IPS-15b (cell line): ENCODE results near the gene RPUSD1.
"Not testable (repeated sequence)": the region's sequence is repeated elsewhere in the genome, so short reads cannot be mapped to it uniquely, and the experiment has no call there.

Experiments used
- H3K27me3 ChIP-seq: one replicate; pipeline ENCODE4 v1.6.1; 2013; ENCODE audit warnings: low read length; ENCODE audit not compliant: control insufficient read depth, insufficient read depth
- H3K36me3 ChIP-seq: one replicate; pipeline ENCODE4 v1.6.1; 2013; ENCODE audit warnings: low read length; ENCODE audit not compliant: control insufficient read depth, insufficient read depth
- H3K4me1 ChIP-seq: one replicate; pipeline ENCODE4 v1.6.1; 2013; ENCODE audit warnings: mild to moderate bottlenecking, low read length; ENCODE audit not compliant: control insufficient read depth, insufficient read depth
- H3K4me3 ChIP-seq: one replicate; pipeline ENCODE4 v1.5.1; 2013; ENCODE audit warnings: low read depth, low read length
- H3K9ac ChIP-seq: one replicate; pipeline ENCODE4 v1.6.1; 2013; ENCODE audit warnings: low read depth, mild to moderate bottlenecking, low read length
- H3K9me3 ChIP-seq: one replicate; pipeline ENCODE4 v1.6.1; 2013; ENCODE audit warnings: mild to moderate bottlenecking, low read length; ENCODE audit not compliant: control insufficient read depth, insufficient read depth

RPUSD1 gene

DNA sequence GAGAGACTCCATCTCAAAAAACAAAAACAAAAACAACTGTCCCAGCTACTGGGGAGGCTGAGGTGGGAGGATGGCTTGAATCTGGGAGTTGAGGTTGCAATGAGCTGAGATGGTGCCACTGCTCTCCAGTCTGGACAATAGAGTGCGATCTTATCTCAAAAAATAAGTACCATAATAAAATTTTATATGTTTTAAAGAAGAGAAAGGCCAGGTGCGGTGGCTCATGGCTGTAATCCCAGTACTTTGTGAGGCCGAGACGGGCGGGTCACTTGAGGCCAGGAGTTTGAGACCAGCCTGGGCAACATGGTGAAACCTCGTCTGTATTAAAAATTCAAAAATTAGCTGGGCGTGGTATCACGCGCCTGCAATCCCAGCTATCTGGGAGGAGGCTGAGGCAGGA is 11.4 kb downstream of the RPUSD1 start:
- Histone ChIP-seq H3K36me3 (no peaks in the 10 kb centered on the region), H3K9ac (no peak overlapping the region), H3K4me1 (no peaks in the 10 kb centered on the region), H3K27me3 (peaks cover 2% of the 10 kb centered on the region), H3K9me3 (no peaks in the 10 kb centered on the region), H3K4me3 (no peak overlapping the region)

DNA sequence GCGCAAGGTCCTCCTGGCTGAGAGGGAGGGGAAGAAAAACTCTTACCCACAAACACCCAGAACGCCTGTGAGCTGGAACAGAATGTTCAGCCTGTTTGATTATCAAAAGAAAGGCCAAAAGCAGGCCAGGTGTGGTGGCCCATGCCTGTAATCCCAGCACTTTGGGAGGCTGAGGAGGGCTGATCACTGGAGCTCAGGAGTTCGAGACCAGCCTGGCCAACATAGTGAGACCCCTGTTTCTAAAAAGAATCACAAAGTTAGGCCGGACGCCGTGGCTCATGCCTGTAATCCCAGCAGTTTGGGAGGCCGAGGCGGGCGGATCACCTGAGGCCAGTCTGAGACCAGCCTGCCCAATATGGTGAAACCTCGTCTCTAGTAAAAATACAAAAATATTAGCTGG is 11.9 kb downstream of the RPUSD1 start:
- not testable (repeated sequence) for H3K9ac ChIP-seq, H3K4me1 ChIP-seq, H3K27me3 ChIP-seq, H3K9me3 ChIP-seq, H3K4me3 ChIP-seq, H3K36me3 ChIP-seq

DNA sequence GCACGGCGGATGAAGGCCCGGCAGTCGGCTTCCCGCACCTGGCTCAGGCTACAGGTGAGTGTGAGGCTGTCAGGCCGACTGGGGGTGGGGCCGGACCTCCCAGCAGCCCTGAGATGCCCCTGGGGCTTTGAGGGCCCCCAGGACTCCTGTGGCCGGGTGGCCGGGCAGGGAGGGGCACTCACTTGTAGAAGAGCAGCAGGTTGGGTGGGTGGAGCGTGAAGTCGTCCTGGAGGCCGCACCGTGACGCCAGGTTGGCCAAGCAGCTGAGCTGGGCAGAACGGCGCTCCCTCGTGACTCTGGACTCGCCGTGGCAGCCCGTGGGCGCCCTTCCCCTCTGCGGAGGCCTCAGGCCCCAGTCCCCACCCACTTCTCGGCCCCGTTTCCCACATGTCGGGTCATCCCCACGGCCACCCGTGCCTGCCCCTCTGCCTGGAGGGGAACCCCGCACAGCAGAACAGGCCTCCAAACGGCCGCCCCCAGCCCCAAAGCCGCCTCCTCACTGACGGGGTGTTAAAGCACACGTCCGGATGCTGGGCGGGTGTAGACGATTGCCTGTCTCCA is 12.9 kb downstream of the RPUSD1 start:
- Histone ChIP-seq H3K4me1 (no peaks in the 10 kb centered on the region), H3K9ac (no peak overlapping the region), H3K4me3 (no peak overlapping the region), H3K27me3 (peaks cover 2% of the 10 kb centered on the region), H3K36me3 (no peaks in the 10 kb centered on the region), H3K9me3 (no peaks in the 10 kb centered on the region)

DNA sequence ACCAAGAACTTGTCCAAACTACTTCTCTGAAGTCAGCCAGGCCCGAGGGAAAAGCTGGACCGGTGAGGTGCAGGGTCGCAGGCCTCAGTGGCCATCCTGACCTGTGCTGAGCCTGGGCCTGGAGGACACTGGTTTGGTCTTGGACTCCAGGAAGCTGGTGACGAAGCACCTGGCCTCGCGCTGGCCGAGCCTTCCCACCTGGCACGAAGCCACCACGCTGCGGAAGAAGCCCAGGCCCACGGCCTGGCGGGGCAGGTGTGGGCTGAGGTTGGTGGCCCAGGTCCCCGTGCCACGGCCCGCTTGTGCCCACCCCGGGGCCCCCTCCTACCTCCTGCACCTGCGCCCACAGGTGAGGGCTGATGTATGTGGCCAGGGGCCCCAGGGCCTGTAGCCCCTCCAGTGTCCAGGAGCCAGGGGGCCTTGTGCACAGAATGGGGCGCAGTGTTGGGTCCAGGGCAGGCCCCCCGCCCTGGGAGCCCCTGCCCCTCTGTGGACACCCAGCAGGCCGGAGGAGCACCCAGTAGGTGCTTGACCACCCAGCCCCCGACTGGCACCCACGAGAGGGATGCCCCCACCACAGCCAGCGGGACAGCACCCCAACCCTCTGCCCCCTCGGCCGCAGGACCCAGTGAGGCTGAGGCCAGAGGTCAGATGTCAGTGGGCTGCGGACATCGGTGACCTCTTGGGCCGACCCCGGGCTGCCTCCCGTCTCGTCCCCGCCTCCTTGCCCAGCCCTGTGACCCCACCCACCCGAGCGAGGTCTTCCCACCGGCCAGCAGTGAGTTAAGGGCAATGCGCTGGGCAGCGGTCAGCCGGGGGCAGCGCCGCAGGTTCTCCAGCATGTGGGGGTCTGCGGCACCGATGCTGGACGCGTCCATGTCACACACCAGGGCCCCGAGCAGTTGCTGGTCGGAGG is 13.8 kb downstream of the RPUSD1 start:
- peaks cover 2% of the 10 kb centered on the region for H3K27me3 ChIP-seq
- no peak overlapping the region for H3K9ac ChIP-seq
- H3K4me1 ChIP-seq: no peaks in the 10 kb centered on the region
- H3K36me3 ChIP-seq: no peaks in the 10 kb centered on the region
- no peaks in the 10 kb centered on the region for H3K9me3 ChIP-seq
- H3K4me3 ChIP-seq: no peak overlapping the region

DNA sequence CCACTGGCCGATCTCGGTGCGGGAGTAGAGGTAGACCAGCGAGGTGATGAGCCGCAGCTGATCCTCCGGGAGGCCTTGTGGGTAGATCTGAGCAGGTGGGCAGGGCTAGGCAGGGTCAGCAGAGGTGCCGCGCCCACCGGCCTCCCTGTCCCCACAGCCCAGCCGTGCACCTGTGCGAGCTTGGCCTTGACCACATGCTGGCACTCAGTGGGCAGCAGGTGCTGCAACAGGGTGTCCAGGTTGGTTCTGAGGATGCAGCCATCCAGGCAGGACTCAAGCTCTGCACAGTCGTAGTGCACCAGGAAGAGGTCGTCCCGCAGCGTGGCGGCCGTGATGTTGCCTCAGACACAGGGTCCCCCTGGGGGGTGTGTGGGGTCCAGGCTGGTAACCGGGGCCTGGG is 15.2 kb downstream of the RPUSD1 start:
- Histone ChIP-seq H3K4me1 (no peaks in the 10 kb centered on the region), H3K9me3 (no peaks in the 10 kb centered on the region), H3K9ac (no peak overlapping the region), H3K27me3 (no peaks in the 10 kb centered on the region), H3K4me3 (no peak overlapping the region), H3K36me3 (no peaks in the 10 kb centered on the region)

DNA sequence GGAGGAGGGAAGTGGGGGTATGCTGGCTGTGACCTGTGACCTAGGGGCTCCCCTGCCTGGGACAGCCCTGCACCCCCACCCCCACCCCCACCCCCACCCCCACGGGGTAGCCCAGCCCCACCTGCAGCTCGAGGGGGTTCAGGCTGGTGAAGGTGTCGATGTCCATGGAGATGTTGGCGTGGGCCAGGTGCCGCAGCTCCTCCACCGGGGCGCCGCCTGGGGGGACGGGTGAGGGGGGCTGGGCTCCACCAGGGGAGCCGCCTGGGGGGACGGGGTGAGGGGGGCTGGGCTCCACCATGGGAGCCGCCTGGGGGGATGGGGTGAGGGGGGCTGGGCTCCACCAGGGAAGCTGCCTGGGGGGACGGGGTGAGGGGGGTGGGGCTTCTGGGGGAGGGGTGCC is 17.8 kb downstream of the RPUSD1 start:
- H3K4me1 ChIP-seq: no peaks in the 10 kb centered on the region
- H3K36me3 ChIP-seq: no peaks in the 10 kb centered on the region
- H3K27me3 ChIP-seq: no peaks in the 10 kb centered on the region
- no peak overlapping the region for H3K4me3 ChIP-seq
- no peak overlapping the region for H3K9ac ChIP-seq
- H3K9me3 ChIP-seq: no peaks in the 10 kb centered on the region

DNA sequence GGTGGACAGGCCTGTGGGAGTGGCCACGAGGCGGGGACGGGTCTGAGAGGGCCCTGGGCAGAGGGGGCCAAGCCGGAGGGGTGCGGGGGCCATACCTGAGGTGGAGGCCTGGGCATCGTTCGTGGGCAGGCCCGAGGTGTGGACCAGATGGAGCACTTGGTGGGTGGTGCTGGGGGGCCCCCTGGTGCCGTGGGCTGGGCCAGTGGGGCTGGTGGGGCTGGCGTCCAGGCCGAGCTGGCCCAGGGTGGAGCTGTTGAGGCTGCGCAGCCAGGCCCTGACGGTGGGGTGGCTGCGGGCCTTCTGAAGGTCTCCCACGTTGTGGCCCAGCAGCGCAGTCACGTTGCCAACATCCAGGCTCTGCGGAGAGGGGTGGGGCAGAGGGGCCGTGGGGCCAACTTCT is 18.2 kb downstream of the RPUSD1 start:
- Histone ChIP-seq H3K36me3 (no peaks in the 10 kb centered on the region), H3K9me3 (no peaks in the 10 kb centered on the region), H3K4me3 (no peak overlapping the region), H3K27me3 (no peaks in the 10 kb centered on the region), H3K4me1 (no peaks in the 10 kb centered on the region), H3K9ac (no peak overlapping the region)

DNA sequence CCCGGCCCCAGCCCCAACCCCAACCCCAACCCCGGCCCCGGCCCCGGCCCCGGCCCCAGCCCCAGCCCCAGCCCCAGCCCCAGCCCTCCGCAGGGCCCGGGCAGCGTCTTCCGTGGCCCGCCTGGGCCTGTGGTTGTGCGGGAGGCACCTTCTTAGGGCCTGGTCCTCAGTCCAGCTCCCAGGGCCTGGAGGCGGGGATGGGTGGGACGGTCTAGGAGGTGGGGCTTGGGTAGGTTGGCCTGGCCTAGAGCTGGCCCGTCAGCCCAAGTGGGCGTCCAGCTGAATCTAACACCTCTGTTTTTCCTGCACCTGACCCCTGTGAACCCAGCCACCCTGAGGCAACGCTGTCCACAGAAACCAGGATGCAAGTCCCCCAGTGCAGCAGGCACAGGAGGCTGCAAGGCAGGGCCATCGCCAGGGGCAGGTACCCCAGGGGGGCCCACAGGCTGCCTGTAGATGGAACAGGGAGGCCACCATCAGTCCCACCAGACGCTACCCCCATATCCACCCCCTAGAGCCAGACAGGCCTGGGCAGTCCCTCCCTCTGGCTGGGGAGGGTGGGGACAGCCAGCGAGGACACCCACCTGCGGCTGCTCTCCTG is 18.9 kb downstream of the RPUSD1 start:
- no peaks in the 10 kb centered on the region for H3K4me1 ChIP-seq

DNA sequence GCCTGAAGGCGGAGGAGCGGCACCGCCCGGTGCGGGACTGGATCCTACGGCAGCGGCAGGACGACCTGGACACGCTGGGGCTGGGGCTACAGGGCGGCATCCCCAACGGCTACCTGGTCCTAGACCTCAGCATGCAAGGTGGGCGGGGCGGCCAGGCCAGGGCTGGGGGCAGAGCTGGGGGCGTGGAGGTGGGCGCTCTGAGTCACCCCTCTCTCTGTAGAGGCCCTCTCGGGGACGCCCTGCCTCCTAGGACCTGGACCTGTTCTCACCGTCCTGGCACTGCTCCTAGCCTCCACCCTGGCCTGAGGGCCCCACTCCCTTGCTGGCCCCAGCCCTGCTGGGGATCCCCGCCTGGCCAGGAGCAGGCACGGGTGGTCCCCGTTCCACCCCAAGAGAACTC is 19.8 kb downstream of the RPUSD1 start:
- Histone ChIP-seq H3K9me3 (no peaks in the 10 kb centered on the region), H3K9ac (no peak overlapping the region), H3K27me3 (no peaks in the 10 kb centered on the region), H3K4me1 (no peaks in the 10 kb centered on the region), H3K4me3 (no peak overlapping the region), H3K36me3 (no peaks in the 10 kb centered on the region)

More for the DNA sequence above, 18.9 kb downstream of the RPUSD1 start:
- Histone ChIP-seq H3K9ac (no peak overlapping the region), H3K4me3 (no peak overlapping the region), H3K9me3 (no peaks in the 10 kb centered on the region), H3K27me3 (no peaks in the 10 kb centered on the region), H3K36me3 (no peaks in the 10 kb centered on the region)

DNA sequence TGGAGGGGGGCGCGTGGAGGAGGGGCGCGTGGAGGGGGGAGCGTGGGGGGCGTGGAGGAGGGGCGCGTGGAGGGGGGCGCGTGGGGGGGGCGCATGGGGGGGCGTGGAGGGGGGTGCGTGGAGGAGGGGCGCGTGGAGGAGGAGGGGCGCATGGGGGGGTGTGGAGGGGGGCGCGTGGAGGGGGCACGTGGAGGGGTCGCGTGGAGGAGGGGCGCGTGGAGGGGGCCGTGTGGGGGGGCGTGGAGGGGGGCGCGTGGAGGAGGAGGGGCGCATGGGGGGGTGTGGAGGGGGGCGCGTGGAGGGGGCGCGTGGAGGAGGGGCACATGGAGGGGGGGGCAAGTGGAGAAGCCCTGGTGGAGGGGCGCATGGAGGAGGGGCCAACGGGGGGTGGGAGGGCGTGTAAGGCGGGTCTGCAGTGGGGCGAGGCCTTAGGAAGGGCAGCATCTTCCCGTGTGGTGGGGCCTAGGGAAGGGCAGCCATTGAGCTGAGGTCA is 20.4 kb downstream of the RPUSD1 start:
- H3K4me1 ChIP-seq: no peaks in the 10 kb centered on the region
- H3K9me3 ChIP-seq: no peaks in the 10 kb centered on the region
- no peak overlapping the region for H3K9ac ChIP-seq
- no peak overlapping the region for H3K4me3 ChIP-seq
- H3K27me3 ChIP-seq: no peaks in the 10 kb centered on the region
- no peaks in the 10 kb centered on the region for H3K36me3 ChIP-seq

DNA sequence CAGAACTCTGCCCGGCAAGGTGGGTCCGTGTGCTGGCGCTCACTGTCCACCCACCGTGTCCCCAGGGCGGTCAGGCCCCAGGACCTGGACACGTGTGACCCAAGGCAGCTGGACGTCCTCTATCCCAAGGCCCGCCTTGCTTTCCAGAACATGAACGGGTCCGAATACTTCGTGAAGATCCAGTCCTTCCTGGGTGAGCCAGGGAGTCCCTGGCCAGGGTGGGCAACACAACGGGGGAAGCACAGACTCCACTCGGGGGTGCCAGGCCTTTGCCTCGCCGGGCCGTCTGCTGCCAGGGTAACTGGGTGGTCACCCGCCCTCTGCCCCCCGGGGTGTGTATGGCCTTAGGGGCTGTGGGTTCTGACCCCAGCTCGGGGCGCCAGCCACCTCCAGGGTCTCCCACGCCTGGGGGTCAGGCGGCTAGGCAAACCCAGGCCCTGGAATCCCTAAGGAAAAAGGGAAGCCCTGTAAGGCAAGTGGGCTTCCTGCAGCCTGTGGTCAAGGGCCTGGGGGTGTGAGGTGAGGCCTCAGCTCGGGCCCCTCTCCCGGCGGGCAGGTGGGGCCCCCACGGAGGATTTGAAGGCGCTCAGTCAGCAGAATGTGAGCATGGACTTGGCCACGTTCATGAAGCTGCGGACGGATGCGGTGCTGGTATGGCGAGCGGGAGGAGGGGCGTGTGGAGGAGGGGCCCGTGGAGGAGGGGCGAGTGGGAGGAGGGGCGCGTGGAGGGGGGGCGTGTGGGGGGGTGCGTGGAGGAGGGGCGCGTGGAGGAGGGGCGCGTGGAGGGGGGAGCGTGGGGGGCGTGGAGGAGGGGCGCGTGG is 21.2 kb downstream of the RPUSD1 start:
- Histone ChIP-seq H3K9ac (no peak overlapping the region), H3K4me1 (no peaks in the 10 kb centered on the region), H3K36me3 (no peaks in the 10 kb centered on the region), H3K27me3 (no peaks in the 10 kb centered on the region), H3K9me3 (no peaks in the 10 kb centered on the region), H3K4me3 (no peak overlapping the region)
